H1 (cell line): ENCODE results near the gene PLEKHA4. TPM values are rescaled to one million over a fixed set of nuclear protein-coding genes. Genes with fewer than 3 reads are reported as not detected.
A peak's percentile ranks its signal among the peaks of the same experiment; 100 is the strongest.

Experiments used
- CHD1 ChIP-seq: IDR thresholded peaks from 2 replicates; pipeline ENCODE4 v1.6.1; 2012; ENCODE audit warnings: low read depth, low read length, improper control_type of control experiment
- CREB1 ChIP-seq: IDR thresholded peaks from 2 replicates; pipeline ENCODE4 v1.6.1; 2012; ENCODE audit warnings: inconsistent platforms
- E2F6 ChIP-seq: IDR thresholded peaks from 2 replicates; pipeline ENCODE4 v1.6.1; 2012; ENCODE audit warnings: inconsistent platforms
- EP300 ChIP-seq, 2 experiments: IDR thresholded peaks; 1 replicate in 1 of 2; 2 replicates in 1 of 2; pipeline ENCODE4 v1.6.1; 2011 to 2012; ENCODE audit warnings: low read depth in 2 of 2, low read length in 2 of 2, mild to moderate bottlenecking in 2 of 2, borderline replicate concordance in 1 of 2, inconsistent platforms in 1 of 2, moderate library complexity in 1 of 2
- FOSL1 ChIP-seq: IDR thresholded peaks from 2 replicates; pipeline ENCODE4 v1.6.1; 2011; ENCODE audit warnings: mild to moderate bottlenecking, low read depth, low read length, moderate library complexity; ENCODE audit not compliant: insufficient read depth
- GABPA ChIP-seq: IDR thresholded peaks from 2 replicates; pipeline ENCODE4 v1.6.1; 2011; ENCODE audit warnings: mild to moderate bottlenecking, low read length, moderate library complexity, borderline replicate concordance; ENCODE audit not compliant: insufficient read depth
- KDM1A ChIP-seq: fragments of 200-600, 300-600 bp; sonication (generic); IDR thresholded peaks from 2 replicates; pipeline ENCODE4 v1.7.1; 2016; ENCODE audit warnings: mild to moderate bottlenecking, low read length, borderline replicate concordance
- MAFK ChIP-seq: IDR thresholded peaks from 2 replicates; pipeline ENCODE4 v1.6.1; 2012; ENCODE audit warnings: low read depth, mild to moderate bottlenecking, improper control_type of control experiment, low read length
- PHF8 ChIP-seq: fragments of 200-600 bp; sonication (generic); conservative IDR thresholded peaks from 2 replicates; pipeline ENCODE4 v1.7.1; 2012; ENCODE audit warnings: low read depth, mild to moderate bottlenecking, inconsistent platforms, low read length, moderate library complexity
- POU5F1 ChIP-seq: IDR thresholded peaks from 2 replicates; pipeline ENCODE4 v1.6.1; 2011; ENCODE audit warnings: low read depth, mild to moderate bottlenecking, low read length, moderate library complexity
- RAD21 ChIP-seq, 2 experiments: IDR thresholded peaks in 1 of 2; conservative IDR thresholded peaks in 1 of 2; 2 replicates each; pipeline ENCODE4 v1.6.1; 2011; ENCODE audit warnings: low read depth in 2 of 2, low read length in 2 of 2, improper control_type of control experiment in 1 of 2, inconsistent platforms in 1 of 2, mild to moderate bottlenecking in 1 of 2, moderate library complexity in 1 of 2
- RBBP5 ChIP-seq: IDR thresholded peaks from 2 replicates; pipeline ENCODE4 v1.7.1; 2012; ENCODE audit warnings: low read depth, mild to moderate bottlenecking, inconsistent platforms, low read length, moderate library complexity, borderline replicate concordance
- RFX5 ChIP-seq: IDR thresholded peaks from 2 replicates; pipeline ENCODE4 v1.6.1; 2011; ENCODE audit warnings: low read depth, low read length, improper control_type of control experiment, borderline replicate concordance
- RXRA ChIP-seq: IDR thresholded peaks from 2 replicates; pipeline ENCODE4 v1.6.1; 2011; ENCODE audit warnings: low read depth, mild to moderate bottlenecking, low read length, moderate library complexity; ENCODE audit not compliant: insufficient read depth
- SAP30 ChIP-seq: fragments of 300-600 bp; sonication (generic); IDR thresholded peaks from 2 replicates; pipeline ENCODE4 v1.7.1; 2012; ENCODE audit warnings: low read length, moderate library complexity, mild to moderate bottlenecking, inconsistent platforms; ENCODE audit not compliant: insufficient read depth, insufficient replicate concordance
- SIN3A ChIP-seq, 2 experiments: IDR thresholded peaks in 1 of 2; conservative IDR thresholded peaks in 1 of 2; 2 replicates each; pipeline ENCODE4 v1.6.1; 2011 to 2012; ENCODE audit warnings: low read length in 2 of 2, improper control_type of control experiment in 1 of 2, low read depth in 1 of 2, mild to moderate bottlenecking in 1 of 2
- SIRT6 ChIP-seq: IDR thresholded peaks from one replicate; pipeline ENCODE4 v1.7.1; 2012; ENCODE audit warnings: low read length, inconsistent platforms
- SP4 ChIP-seq: IDR thresholded peaks from 2 replicates; pipeline ENCODE4 v1.6.1; 2012; ENCODE audit warnings: low read length, inconsistent platforms
- TEAD4 ChIP-seq: IDR thresholded peaks from 2 replicates; pipeline ENCODE4 v1.6.1; 2012; ENCODE audit warnings: low read depth, low read length, inconsistent platforms, mixed read lengths
- ZNF274 ChIP-seq: IDR thresholded peaks from 2 replicates; pipeline ENCODE4 v1.7.0; 2012; ENCODE audit warnings: low read length, borderline replicate concordance; ENCODE audit errors: extremely low read depth
- polyA plus RNA-seq, 7 experiments: library from polyadenylated mRNA; depleted of rRNA in 3 of 7; stranded (reverse) in 5 of 7; unstranded in 2 of 7; fragments of >200 nt in 5 of 7; fragments of 200-250 nt in 2 of 7; gene quantifications; 1 replicate in 5 of 7; 2 replicates in 1 of 7; 4 replicates in 1 of 7; pipeline versions ENCODE4 v1.2.1 to v1.2.3, GENCODE V29; 2011 to 2013; ENCODE audit warnings: missing spikeins in 2 of 7, mixed read lengths in 2 of 7
- total RNA-seq: library from RNA; stranded (reverse); fragmentation: NEBNext Ultra II Directional; extraction: Animal tissue kit (Norgen Biotek cat#: 25700); gene quantifications from 2 replicates; pipeline ENCODE4 v1.2.1, GENCODE V29; 2021
- TF ChIP-seq, protein P1 (sequence below): IDR thresholded peaks from 2 replicates; pipeline ENCODE4 v1.6.1; 2011; ENCODE audit warnings: low read depth, mild to moderate bottlenecking, low read length; ENCODE audit not compliant: insufficient read depth

The PLEKHA4 gene
- total and polyA plus RNA-seq, 2 of the 8 experiments (the other 6 are each of a cell fraction or from before 2014, with no cell fraction given), result 8.2 to 18.0 TPM

- TF ChIP-seq POU5F1, result no peak
- TF ChIP-seq FOSL1, result no peak
- peak; percentile 57; the same call in 1 of the 2 replicates for TF ChIP-seq RBBP5
- 0 out of 2 replicates have a peak, but pooled peaks have one; percentile 30 for TF ChIP-seq SP4
- no peak for TF ChIP-seq ZNF274
- peak; percentile 89 for TF ChIP-seq KDM1A
- TF ChIP-seq GABPA, result no peak
- 0 out of 4 replicates have a peak, but pooled peaks of 1 of the 2 experiments have one; percentile 9 for TF ChIP-seq SIN3A (conservative IDR thresholded peaks at IDR 0.05 in 1 of 2, IDR thresholded peaks at IDR 0.05 in 1 of 2; ENCODE audit: low read depth in 1 of 2, low read length in 2 of 2)
- TF ChIP-seq PHF8, result no peak
- TF ChIP-seq CREB1, result no peak
- no peak for TF ChIP-seq RFX5
- no peak for TF ChIP-seq E2F6
- no peak for TF ChIP-seq TEAD4
- no peak for TF ChIP-seq SIRT6
- TF ChIP-seq CHD1, result no peak
- TF ChIP-seq RXRA, result no peak
- no peak for TF ChIP-seq MAFK
- TF ChIP-seq, protein P1, sequence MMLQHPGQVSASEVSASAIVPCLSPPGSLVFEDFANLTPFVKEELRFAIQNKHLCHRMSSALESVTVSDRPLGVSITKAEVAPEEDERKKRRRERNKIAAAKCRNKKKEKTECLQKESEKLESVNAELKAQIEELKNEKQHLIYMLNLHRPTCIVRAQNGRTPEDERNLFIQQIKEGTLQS, result no peak
- no peak for TF ChIP-seq RAD21 (IDR thresholded peaks at IDR 0.05 in 1 of 2, conservative IDR thresholded peaks at IDR 0.05 in 1 of 2; ENCODE audit: low read depth in 2 of 2, low read length in 2 of 2)
- peak; percentile 34 for TF ChIP-seq SAP30
- TF ChIP-seq EP300 (IDR thresholded peaks at IDR 0.05; ENCODE audit: borderline replicate concordance in 1 of 2, low read depth in 2 of 2, low read length in 2 of 2), result no peak
Measured at GRCh38 chr19:48836089-48837017, 32.1 kb downstream of the PLEKHA4 start, which contains the start of gene HSD17B14 (continued).
